Measurements from ENCODE around the gene PRICKLE3.

DNA sequence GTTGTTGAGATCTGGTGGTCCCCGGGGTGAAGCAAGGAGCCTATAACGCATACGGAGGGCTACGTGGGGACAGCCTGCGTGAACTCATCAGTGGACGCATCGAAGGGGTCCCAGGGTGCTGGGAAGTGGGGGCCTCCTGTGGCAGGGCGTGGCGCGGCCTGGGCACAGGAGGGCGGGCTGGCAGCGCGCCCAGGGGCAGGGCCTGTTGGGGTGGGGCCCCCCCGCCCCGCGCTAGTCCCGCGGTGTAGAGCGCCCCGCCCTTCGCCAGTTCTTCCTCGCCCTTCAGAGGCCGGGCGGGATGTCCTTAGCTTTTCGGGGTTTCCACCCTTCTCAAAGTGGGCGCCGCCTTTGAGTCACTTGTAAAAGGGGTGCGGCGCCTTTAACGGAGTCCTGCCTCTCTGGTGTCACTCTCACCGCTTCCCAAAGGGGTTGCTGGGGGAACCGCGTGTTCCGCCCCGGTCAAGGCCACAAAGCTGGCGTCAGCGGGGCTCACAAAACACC is 13.8 kb downstream of the PRICKLE3 start:
- TF ChIP-seq POLR2A (IDR thresholded peaks at IDR 0.05) (peak in 1 of 2 donors; percentile 37), EP300 (IDR thresholded peaks at IDR 0.05) (peak; percentile 35 to 54)
